H9 (cell line): ENCODE results near the gene OVOL2. TPM values are rescaled to one million over a fixed set of nuclear protein-coding genes. Genes with fewer than 3 reads are reported as not detected.

ENCODE experiments used
- DNase-seq: peaks from one replicate; pipeline ENCODE4 v3.0.0-alpha.2; 2017
- H2AFZ ChIP-seq: one replicate; pipeline ENCODE4 v1.6.1; 2013; ENCODE audit warnings: mild to moderate bottlenecking, low read length, control low read depth, moderate library complexity
- H2AK5ac ChIP-seq: 2 replicates; pipeline ENCODE4 v1.6.1; 2013; ENCODE audit warnings: low read length, control low read depth, mixed read lengths; ENCODE audit not compliant: insufficient read length
- H2BK120ac ChIP-seq: one replicate; pipeline ENCODE4 v1.6.1; 2013; ENCODE audit warnings: low read depth, mild to moderate bottlenecking, low read length, control low read depth, inconsistent platforms; ENCODE audit not compliant: poor library complexity, severe bottlenecking
- H2BK12ac ChIP-seq: 2 replicates; pipeline ENCODE4 v1.6.1; 2013; ENCODE audit warnings: low read length, control low read depth, mixed read lengths, low read depth; ENCODE audit not compliant: insufficient read length
- H2BK15ac ChIP-seq: 2 replicates; pipeline ENCODE4 v1.6.1; 2013; ENCODE audit warnings: low read depth, low read length, control low read depth
- H2BK20ac ChIP-seq: one replicate; pipeline ENCODE4 v1.6.1; 2013; ENCODE audit warnings: low read depth, mild to moderate bottlenecking, low read length, control low read depth, inconsistent platforms; ENCODE audit not compliant: poor library complexity, severe bottlenecking
- H2BK5ac ChIP-seq: 2 replicates; pipeline ENCODE4 v1.6.1; 2013; ENCODE audit warnings: low read length, control low read depth, mixed read lengths; ENCODE audit not compliant: insufficient read length
- H3K14ac ChIP-seq: 2 replicates; pipeline ENCODE4 v1.6.1; 2013; ENCODE audit warnings: low read length, control low read depth; ENCODE audit not compliant: insufficient read depth
- H3K18ac ChIP-seq: 2 replicates; pipeline ENCODE4 v1.6.1; 2013; ENCODE audit warnings: low read depth, mild to moderate bottlenecking, mixed read lengths, low read length, control low read depth; ENCODE audit not compliant: insufficient read length
- H3K23ac ChIP-seq: 2 replicates; pipeline ENCODE4 v1.6.1; 2013; ENCODE audit warnings: low read length, control low read depth, mixed read lengths, low read depth; ENCODE audit not compliant: insufficient read length
- H3K23me2 ChIP-seq: 2 replicates; pipeline ENCODE4 v1.6.1; 2013; ENCODE audit warnings: low read depth, mild to moderate bottlenecking, mixed read lengths, low read length, control low read depth; ENCODE audit not compliant: insufficient read length, poor library complexity, severe bottlenecking
- H3K27ac ChIP-seq: 2 replicates; pipeline ENCODE4 v1.5.1; 2013; ENCODE audit warnings: low read length, control low read depth, mixed read lengths, low read depth; ENCODE audit not compliant: insufficient read length
- H3K27me3 ChIP-seq: 2 replicates; pipeline ENCODE4 v1.6.1; 2013; ENCODE audit warnings: low read length, control low read depth, inconsistent platforms; ENCODE audit not compliant: insufficient read depth
- H3K4ac ChIP-seq: 2 replicates; pipeline ENCODE4 v1.6.1; 2013; ENCODE audit warnings: low read depth, mild to moderate bottlenecking, control low read depth, inconsistent platforms, low read length, moderate library complexity
- H3K4me1 ChIP-seq: 2 replicates; pipeline ENCODE4 v1.6.1; 2013; ENCODE audit warnings: low read length, control low read depth, inconsistent platforms; ENCODE audit not compliant: insufficient read depth
- H3K4me2 ChIP-seq: 2 replicates; pipeline ENCODE4 v1.6.1; 2013; ENCODE audit warnings: low read length, control low read depth, mixed read lengths; ENCODE audit not compliant: insufficient read length, insufficient read depth
- H3K56ac ChIP-seq: 2 replicates; pipeline ENCODE4 v1.6.1; 2013; ENCODE audit warnings: low read depth, mild to moderate bottlenecking, mixed read lengths, low read length, control low read depth; ENCODE audit not compliant: insufficient read length
- H3K79me1 ChIP-seq: 2 replicates; pipeline ENCODE4 v1.6.1; 2013; ENCODE audit warnings: low read depth, mild to moderate bottlenecking, moderate library complexity, low read length, control low read depth, inconsistent platforms; ENCODE audit not compliant: insufficient read depth, poor library complexity, severe bottlenecking
- H3K79me2 ChIP-seq: 2 replicates; pipeline ENCODE4 v1.6.1; 2013; ENCODE audit warnings: low read length, control low read depth, inconsistent platforms; ENCODE audit not compliant: insufficient read depth
- H3K9ac ChIP-seq: 2 replicates; pipeline ENCODE4 v1.6.1; 2013; ENCODE audit warnings: low read length, control low read depth, mixed read lengths; ENCODE audit not compliant: insufficient read length; ENCODE audit errors: extremely low read depth
- H3K9me3 ChIP-seq: one replicate; pipeline ENCODE4 v1.6.1; 2013; ENCODE audit warnings: low read depth, low read length, inconsistent platforms; ENCODE audit not compliant: control insufficient read depth
- H3T11ph ChIP-seq: one replicate; pipeline ENCODE4 v1.6.1; 2013; ENCODE audit warnings: mild to moderate bottlenecking, low read length, control low read depth, inconsistent platforms
- H4K20me1 ChIP-seq: one replicate; pipeline ENCODE4 v1.6.1; 2013; ENCODE audit not compliant: control insufficient read depth, insufficient read length, insufficient read depth
- H4K5ac ChIP-seq: 2 replicates; pipeline ENCODE4 v1.6.1; 2013; ENCODE audit warnings: low read depth, mild to moderate bottlenecking, mixed read lengths, low read length, control low read depth; ENCODE audit not compliant: insufficient read length
- H4K8ac ChIP-seq: replicated peaks from 2 replicates; pipeline ENCODE4 v1.6.1; 2013; ENCODE audit warnings: low read length, control low read depth, mixed read lengths, low read depth; ENCODE audit not compliant: insufficient read length
- H4K91ac ChIP-seq: 2 replicates; pipeline ENCODE4 v1.6.1; 2013; ENCODE audit warnings: low read depth, mild to moderate bottlenecking, moderate library complexity, mixed read lengths, low read length, control low read depth; ENCODE audit not compliant: insufficient read length
- H3K27ac Mint-ChIP-seq, 3 experiments: 2 replicates in 2 of 3; 3 replicates in 1 of 3; pipeline ENCODE4 v1.8.0; 2020 to 2021; ENCODE audit warnings: mixed read lengths in 3 of 3, mild to moderate bottlenecking in 1 of 3, moderate library complexity in 1 of 3
- H3K27me3 Mint-ChIP-seq: 2 replicates; pipeline ENCODE4 v1.8.0; 2021; ENCODE audit warnings: low read depth, mild to moderate bottlenecking, moderate library complexity, mixed read lengths
- H3K36me3 Mint-ChIP-seq, 3 experiments: 2 replicates in 2 of 3; 3 replicates in 1 of 3; pipeline ENCODE4 v1.8.0; 2020 to 2021; ENCODE audit warnings: low read depth in 3 of 3, mixed read lengths in 3 of 3; ENCODE audit not compliant: insufficient read depth in 1 of 3
- H3K4me1 Mint-ChIP-seq, 2 experiments: 2 replicates each; pipeline ENCODE4 v1.8.0; 2020; ENCODE audit warnings: mixed read lengths in 2 of 2
- H3K4me3 Mint-ChIP-seq, 2 experiments: 2 replicates in 1 of 2; 3 replicates in 1 of 2; pipeline ENCODE4 v1.8.0; 2020 to 2021; ENCODE audit warnings: mild to moderate bottlenecking in 2 of 2, mixed read lengths in 2 of 2, moderate library complexity in 1 of 2
- H3K9me3 Mint-ChIP-seq, 2 experiments: 2 replicates in 1 of 2; 3 replicates in 1 of 2; pipeline ENCODE4 v1.8.0; 2020; ENCODE audit warnings: mild to moderate bottlenecking in 2 of 2, mixed read lengths in 2 of 2, moderate library complexity in 1 of 2
- CTCF ChIP-seq: fragments of 200-600 bp; sonication (generic); conservative IDR thresholded peaks from 3 replicates; pipeline ENCODE4 v1.8.0; 2021; ENCODE audit warnings: antibody characterized with exemption, mild to moderate bottlenecking
- WGBS: extraction: QIAGEN DNeasy Blood & Tissue Kit; methylation state at CpG from one replicate; pipeline ENCODE4 v1.1.7; 2013; ENCODE audit warnings: missing lambda C conversion rate, low lambda C conversion rate, mixed read lengths; ENCODE audit not compliant: insufficient read length; ENCODE audit errors: extremely low coverage; 5-methylcytosine and 5-hydroxymethylcytosine counted together
- total RNA-seq: library from RNA; stranded (reverse); gene quantifications from 2 replicates; pipeline ENCODE4 v1.2.1, GENCODE V29; 2021

Gene OVOL2
- total RNA-seq, 1 experiment from 2014 or later: 5.8 TPM

- Histone ChIP-seq H3K4me1 (no peaks in the 10 kb centered on the region; the same call in 1 of the 2 replicates), H3K18ac (no peak overlapping the region), H3K14ac (no peak overlapping the region), H2AK5ac (no peak overlapping the region), H4K20me1 (no peaks in the 10 kb centered on the region), H2BK15ac (no peak overlapping the region), H3K9me3 (no peaks in the 10 kb centered on the region), H3K27ac (no peak overlapping the region), H2BK12ac (no peak overlapping the region), H4K5ac (no peak overlapping the region), H3K79me2 (no peaks in the 10 kb centered on the region), H4K8ac (no peak overlapping the region), H3K4ac (no peak overlapping the region), H3K27me3 (no peaks in the 10 kb centered on the region), H3K23ac (no peak overlapping the region), H2BK20ac (no peak overlapping the region), H3K79me1 (no peaks in the 10 kb centered on the region), H4K91ac (no peak overlapping the region), H3K56ac (no peak overlapping the region), H3K4me2 (no peak overlapping the region), H3K23me2 (no peaks in the 10 kb centered on the region), H3T11ph (no peak overlapping the region), H3K9ac (no peak overlapping the region), H2BK120ac (no peak overlapping the region), H2BK5ac (no peak overlapping the region), H2AFZ (no peak overlapping the region)
- DNase-seq: no peak
- whole genome bisulfite sequencing: no CpG with 5 or more reads among the region's 19 CpGs
- H3K36me3 Mint-ChIP-seq: peaks cover 7 to 11% (median 8%) of the 10 kb centered on the region in 3 experiments
- H3K27ac Mint-ChIP-seq: 0 out of 7 replicates have a peak overlapping the region, but pooled peaks of 1 of the 3 experiments have one; percentile 10
- peaks cover 18 to 31% of the 10 kb centered on the region in 2 experiments for H3K4me1 Mint-ChIP-seq
- H3K27me3 Mint-ChIP-seq: no peaks in the 10 kb centered on the region
- peaks cover 5 to 9% of the 10 kb centered on the region in 2 experiments for H3K9me3 Mint-ChIP-seq
- no peak for TF ChIP-seq CTCF
- no peak overlapping the region for H3K4me3 Mint-ChIP-seq
These were observed 50.0 kb downstream of the OVOL2 start for GRCh38 chr20:18007534-18008292.
